HEK293T (cell line): ENCODE results near the gene PSEN1.

Source experiments
- BHLHE40 ChIP-seq: fragments of 450-650 bp; IDR thresholded peaks from 2 replicates; pipeline ENCODE4 v1.6.1; 2016; ENCODE audit warnings: mild to moderate bottlenecking, moderate library complexity, borderline replicate concordance
- ELF4 ChIP-seq: fragments of 450-650 bp; IDR thresholded peaks from 2 replicates; pipeline ENCODE4 v1.6.1; 2017; ENCODE audit warnings: antibody characterized with exemption
- FOXK2 ChIP-seq: fragments of 450-650 bp; IDR thresholded peaks from 2 replicates; pipeline ENCODE4 v1.6.1; 2016; ENCODE audit warnings: mild to moderate bottlenecking
- FOXM1 ChIP-seq: fragments of 450-650 bp; IDR thresholded peaks from 2 replicates; pipeline ENCODE4 v1.6.1; 2017; ENCODE audit warnings: mild to moderate bottlenecking, borderline replicate concordance
- L3MBTL2 ChIP-seq: fragments of 450-650 bp; conservative IDR thresholded peaks from 2 replicates; pipeline ENCODE4 v1.6.1; 2016; ENCODE audit warnings: mild to moderate bottlenecking
- NFRKB ChIP-seq: fragments of 450-650 bp; IDR thresholded peaks from 2 replicates; pipeline ENCODE4 v1.6.1; 2016; ENCODE audit warnings: mild to moderate bottlenecking, moderate library complexity
- SP1 ChIP-seq: fragments of 450-650 bp; IDR thresholded peaks from 2 replicates; pipeline ENCODE4 v1.6.1; 2017
- TARDBP ChIP-seq: fragments of 450-650 bp; IDR thresholded peaks from 2 replicates; pipeline ENCODE4 v1.6.1; 2016

GRCh38 chr14:73220061-73220460, 83.8 kb downstream of the PSEN1 start:
- TF ChIP-seq BHLHE40 (no peak), NFRKB (no peak), ELF4 (no peak), TARDBP (no peak), SP1 (no peak), L3MBTL2 (no peak), FOXK2 (no peak), FOXM1 (no peak)
